Activated T-cell treated with anti-CD3 and anti-CD28 coated beads for 48 hours (primary cell): ENCODE results near the gene PCK1.

Experiments
- DNase-seq: peaks from one replicate; pipeline ENCODE4 v3.0.0-alpha.2; 2020; ENCODE audit warnings: low read depth

Gene PCK1

DNA sequence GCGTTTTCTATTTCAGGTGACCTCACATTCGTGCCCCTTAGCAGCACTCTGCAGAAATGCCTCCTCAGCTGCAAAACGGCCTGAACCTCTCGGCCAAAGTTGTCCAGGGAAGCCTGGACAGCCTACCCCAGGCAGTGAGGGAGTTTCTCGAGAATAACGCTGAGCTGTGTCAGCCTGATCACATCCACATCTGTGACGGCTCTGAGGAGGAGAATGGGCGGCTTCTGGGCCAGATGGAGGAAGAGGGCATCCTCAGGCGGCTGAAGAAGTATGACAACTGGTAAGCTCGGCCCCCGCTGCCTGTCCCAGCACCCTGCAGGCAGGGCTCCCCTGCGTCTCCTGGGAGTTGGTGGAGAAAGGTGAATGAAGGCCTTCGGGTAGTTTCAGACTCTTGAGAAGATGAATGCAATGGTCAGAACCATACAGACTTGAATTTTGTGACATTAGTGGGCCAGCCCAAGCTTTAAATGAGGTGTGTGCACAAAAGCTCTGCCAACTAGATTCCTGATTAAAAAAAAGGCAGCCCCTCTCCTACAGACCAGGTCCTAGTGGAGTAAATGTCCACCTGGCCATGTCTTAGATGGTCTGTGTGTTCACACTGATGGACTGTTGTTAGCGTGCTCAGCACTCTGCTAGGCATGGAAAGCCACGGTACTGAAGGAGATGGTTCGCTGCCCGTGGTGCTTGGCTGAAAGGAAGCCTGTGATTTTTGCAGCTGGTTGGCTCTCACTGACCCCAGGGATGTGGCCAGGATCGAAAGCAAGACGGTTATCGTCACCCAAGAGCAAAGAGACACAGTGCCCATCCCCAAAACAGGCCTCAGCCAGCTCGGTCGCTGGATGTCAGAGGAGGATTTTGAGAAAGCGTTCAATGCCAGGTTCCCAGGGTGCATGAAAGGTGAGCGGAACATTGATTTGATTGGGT is 708 bp downstream of the PCK1 start:
- DNase-seq = no peak

DNA sequence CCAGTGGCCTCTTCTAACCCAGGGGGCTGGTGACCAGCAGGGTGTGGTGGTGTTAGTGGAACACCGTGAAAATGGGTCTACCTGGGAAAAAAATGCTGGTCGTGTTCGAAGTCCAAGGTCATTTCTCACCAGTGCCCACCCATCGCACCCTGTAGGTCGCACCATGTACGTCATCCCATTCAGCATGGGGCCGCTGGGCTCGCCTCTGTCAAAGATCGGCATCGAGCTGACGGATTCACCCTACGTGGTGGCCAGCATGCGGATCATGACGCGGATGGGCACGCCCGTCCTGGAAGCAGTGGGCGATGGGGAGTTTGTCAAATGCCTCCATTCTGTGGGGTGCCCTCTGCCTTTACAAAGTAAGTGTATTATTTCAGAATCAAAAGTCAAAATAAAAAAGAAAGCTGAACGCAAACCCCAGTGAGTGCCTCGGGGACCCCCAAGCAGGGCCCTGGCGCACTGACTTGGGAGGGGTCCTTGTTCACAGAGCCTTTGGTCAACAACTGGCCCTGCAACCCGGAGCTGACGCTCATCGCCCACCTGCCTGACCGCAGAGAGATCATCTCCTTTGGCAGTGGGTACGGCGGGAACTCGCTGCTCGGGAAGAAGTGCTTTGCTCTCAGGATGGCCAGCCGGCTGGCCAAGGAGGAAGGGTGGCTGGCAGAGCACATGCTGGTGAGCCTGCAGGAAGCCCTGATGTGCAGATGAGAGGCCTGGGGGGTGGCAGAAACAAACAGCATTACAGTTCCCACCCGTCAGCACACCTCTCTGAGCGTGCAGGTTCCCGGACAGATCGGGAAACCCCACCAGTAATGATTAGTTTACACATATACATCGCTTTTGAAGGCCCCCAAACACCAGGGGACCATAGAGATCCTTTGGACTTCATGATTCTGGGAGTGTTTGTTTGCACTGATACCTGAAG is 1.9 kb downstream of the PCK1 start:
- DNase-seq = no peak

DNA sequence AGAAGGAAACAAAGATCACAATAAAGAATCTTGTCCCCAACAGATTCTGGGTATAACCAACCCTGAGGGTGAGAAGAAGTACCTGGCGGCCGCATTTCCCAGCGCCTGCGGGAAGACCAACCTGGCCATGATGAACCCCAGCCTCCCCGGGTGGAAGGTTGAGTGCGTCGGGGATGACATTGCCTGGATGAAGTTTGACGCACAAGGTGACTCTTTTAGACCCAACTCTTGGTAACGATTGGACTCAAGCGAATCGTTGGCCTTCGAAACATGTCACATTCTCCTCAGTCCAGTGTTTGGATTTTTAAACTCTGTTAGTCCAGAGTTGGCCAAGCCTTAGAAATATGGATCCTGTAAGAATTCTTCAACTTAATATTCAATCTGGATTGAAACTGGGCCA is 2.6 kb downstream of the PCK1 start:
- no peak for DNase-seq

DNA sequence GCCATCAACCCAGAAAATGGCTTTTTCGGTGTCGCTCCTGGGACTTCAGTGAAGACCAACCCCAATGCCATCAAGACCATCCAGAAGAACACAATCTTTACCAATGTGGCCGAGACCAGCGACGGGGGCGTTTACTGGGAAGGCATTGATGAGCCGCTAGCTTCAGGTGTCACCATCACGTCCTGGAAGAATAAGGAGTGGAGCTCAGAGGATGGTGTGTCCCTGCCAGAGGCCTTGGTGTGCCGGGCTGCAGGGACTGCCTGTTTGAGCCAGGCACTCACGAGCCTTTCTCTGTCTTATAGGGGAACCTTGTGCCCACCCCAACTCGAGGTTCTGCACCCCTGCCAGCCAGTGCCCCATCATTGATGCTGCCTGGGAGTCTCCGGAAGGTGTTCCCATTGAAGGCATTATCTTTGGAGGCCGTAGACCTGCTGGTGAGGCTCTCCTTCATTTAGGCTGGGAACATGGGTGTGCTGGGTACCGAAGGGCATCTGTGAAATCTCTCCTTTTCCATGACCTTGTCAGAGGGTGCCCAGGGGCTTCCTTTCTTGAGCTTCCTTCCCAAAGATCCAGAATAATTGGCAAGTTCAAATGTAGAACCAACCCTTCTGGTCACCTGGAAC is 3.4 kb downstream of the PCK1 start:
- DNase-seq = no peak

DNA sequence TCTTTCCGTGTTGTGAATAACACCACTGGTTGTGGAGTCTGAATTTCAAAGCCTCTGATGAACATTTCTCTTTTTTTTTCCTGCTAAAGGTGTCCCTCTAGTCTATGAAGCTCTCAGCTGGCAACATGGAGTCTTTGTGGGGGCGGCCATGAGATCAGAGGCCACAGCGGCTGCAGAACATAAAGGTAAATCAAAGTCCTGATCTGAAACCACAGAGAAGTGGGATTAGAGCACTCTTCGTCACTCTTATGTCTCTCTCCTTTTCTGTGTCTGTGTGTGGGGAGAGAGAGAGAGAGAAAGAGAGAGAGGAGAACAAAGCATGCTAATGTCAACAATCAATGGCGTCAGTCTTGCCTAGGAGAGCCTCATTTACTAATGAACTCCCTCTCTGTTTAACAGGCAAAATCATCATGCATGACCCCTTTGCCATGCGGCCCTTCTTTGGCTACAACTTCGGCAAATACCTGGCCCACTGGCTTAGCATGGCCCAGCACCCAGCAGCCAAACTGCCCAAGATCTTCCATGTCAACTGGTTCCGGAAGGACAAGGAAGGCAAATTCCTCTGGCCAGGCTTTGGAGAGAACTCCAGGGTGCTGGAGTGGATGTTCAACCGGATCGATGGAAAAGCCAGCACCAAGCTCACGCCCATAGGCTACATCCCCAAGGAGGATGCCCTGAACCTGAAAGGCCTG is 4.2 kb downstream of the PCK1 start:
- DNase-seq = no peak

DNA sequence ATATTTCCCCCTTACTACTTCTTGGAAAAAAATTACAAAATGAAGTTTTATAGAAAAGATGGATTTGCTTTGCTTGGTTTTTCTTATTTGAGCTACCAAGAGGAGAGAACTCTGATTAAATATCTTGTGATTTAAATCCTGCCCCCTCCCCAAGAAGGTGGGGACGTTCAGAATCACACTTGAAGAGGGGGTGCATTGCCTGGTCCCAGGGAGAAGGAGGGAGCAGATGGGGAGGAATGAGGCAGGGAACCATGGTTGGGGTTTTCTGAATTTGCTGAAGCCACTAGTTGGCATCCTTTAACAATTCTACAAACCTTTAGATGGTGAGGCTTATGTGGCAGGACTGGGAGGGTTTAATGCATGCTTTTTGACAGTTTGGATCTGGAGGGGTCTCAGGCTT is 5.5 kb downstream of the PCK1 start:
- no peak for DNase-seq

DNA sequence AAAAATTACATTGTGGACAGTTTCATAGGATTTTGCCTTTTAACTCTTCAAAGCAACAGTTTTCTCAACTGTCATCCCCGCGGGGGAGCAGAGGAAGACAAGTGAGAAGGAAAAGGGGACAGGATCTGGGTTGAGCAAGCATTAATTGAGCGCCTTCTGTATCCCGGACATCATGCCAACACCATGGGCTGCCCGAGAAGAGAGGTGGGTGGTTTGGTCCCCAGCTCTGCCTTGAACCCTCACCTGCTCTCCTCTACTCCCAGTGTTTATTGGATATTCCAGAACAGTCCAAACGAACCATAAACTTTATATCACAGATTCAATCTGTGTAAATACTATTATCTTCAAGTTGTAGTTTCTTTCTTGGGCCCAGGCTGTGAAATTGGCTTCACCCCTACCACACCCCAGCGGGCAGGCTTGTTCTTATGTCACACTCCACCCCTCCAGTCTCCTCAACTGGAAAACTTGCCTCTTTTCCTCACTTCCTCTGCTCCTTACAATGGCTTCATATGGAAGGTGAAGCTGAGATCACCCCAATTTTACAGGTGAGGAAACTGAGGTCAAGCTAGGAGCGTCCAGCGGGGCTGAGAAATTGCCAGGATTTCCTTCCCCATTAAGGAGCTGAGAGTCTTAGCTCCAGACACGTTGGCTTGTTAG is 6.0 kb downstream of the PCK1 start:
- no peak for DNase-seq

DNA sequence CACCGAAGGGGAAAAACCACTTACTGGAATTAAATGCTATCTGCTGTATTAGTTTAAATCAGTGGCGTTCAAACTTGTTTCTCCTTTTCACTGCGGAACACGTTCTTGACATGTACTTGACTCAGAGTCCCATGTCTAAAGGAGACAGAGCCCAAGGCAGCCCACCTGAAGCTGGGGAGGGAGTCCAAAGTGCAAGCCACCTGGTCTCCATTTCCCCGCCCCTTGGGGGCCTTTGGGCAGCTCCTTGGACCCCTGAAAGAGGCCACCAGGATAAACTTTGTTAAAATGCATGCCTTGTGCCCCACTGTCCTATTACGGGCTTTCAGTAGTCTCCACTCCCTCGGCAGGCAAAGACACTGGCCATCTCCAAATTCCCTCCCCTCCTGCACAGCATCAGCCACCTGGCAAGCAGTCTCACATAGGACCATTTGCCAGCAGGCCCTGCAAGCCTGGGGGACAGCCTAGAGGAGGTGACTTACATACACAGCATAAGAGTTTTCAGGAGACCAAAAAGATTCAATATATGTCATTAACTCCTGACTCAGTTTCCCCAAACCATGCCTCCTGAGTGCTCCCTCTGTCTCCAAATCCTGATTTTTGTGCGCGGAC is 6.7 kb downstream of the PCK1 start:
- DNase-seq = no peak

DNA sequence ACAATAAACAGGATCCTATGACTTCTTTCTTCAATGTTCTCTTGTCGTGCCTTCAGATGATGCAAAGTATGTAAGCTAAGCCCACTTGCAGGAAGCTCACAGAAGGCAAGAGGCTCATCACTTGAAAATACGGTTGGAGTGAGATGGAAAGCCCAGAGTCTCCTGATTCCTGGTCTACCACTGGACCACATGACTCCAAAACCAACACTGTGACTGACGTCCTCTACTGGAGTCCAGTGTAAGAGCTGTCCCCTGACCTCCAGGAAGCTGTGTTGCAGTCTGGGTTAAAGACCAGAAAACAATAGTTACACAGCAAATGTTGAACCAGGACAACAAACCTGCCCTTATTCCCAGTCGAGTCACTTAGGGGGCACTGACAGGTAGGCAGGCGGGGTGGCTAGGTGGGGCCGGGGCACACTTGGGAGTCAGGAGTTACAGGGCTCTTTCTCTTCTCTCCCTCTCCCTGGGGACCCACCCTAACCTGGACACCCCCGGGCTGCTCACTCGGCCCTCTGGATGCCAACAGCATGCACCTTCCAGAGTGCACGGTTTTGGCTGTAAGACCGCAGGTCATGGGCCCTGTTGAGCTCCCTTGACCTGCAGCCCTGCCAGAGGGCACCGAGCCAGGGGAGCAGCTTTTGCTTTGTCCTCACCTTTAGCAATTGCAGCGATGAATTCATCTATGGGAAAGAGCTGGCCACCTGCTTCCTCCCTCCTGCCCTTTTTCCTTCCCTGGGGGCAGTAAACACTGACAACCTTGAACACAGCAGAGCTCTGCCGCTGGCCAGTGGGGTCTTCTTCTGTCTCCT is 7.4 kb downstream of the PCK1 start:
- DNase-seq = no peak

DNA sequence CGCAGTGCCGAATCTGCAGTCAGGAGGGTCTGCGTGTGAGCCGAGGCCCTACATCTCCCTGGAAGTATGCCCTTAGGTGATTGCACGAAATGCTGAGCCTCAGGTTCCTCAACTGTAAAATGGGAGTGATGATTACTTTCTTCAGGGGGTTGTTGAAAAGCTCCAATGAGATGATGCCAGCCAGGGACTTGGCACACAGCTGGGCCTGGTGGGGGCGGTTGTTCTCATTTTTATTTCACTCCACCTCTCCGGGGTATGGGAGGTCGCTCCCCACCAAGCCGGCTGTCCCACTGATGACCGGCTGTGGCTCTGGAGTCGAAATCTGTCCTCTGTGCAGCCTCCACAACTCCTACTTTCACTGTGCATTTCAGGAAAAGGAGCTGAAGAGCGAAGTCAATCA is 8.1 kb downstream of the PCK1 start:
- no peak for DNase-seq

DNA sequence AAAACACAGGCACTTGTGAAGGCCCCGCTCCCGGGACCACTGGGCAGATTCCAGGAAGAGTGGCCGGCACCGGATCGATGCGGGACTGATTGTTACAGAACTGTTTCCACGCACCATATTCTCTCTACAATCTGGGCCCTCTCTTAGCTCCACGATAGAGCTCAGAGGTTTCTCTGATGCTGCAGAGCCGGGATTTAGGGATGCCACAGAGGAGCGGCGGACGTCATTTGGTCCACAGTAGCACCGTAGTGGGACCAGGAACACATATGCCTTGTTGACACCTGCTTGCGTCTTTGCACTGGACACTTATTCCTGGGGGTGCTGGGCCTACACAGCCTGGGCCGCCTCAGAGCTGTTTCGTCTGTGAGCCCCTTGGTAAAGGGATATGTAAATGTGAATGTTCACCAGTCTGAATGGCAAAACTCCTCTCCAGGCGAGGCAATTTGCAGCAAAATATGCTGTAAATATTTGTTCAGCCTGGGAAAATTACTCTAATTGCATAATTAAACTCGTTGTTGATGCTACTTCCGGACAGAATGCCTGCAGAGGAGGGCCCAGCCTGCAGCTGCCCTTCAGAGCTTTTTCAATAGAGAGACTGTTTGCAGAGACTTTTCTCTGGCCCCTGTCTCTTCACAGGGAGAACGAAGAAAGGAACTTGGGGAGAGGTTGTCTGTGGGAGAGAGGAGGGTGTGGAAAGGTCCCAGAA is 9.4 kb downstream of the PCK1 start:
- DNase-seq = no peak

DNA sequence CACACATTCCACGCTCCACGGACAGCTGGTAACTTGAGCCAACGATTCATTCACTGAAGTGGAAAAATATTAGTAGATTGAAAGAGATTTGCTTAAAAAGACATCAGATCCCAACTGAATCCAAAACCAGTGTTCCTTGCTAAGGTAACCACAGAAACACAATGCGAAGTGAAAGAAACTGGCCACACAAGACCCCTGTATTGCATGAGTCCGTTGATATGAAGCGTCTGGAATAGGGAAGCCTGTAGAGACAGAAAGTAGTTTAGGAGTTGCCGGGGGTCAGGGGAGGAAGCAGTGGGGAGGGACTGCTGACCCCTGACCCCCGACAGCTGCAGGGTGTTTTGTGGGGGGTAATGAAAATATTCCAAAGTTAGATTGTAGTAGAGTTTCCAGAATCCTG is 10.0 kb downstream of the PCK1 start:
- no peak for DNase-seq

DNA sequence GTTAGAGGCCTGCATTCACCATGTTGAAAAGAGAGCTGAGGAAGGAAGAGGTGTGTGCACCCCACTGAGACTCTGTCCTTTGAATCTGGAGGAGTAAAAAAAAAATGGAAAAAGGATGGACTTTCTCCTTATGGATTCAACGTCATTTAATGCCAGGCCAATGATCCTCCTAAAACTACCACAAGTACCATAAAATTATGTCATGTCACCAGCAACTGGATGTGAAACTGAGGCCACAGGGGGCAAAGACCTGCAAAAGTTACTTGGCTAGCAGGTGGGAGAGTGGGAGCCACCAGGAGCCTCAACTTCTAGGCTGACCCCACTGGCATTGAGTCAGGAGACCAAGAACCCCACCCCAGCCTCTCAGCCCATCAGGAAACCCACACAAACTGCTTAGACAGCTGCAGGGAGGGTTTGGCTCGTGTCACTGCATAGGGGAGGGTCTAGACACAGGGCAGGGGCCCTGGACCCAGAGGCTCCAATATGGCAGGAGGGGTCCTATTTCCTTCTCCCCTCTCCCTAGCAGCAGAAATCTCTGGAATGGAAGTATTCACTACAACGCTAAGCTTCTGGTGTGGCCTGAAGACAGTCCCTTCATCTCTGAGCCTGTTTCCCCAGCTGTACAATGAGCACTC is 11.0 kb downstream of the PCK1 start:
- no peak for DNase-seq

DNA sequence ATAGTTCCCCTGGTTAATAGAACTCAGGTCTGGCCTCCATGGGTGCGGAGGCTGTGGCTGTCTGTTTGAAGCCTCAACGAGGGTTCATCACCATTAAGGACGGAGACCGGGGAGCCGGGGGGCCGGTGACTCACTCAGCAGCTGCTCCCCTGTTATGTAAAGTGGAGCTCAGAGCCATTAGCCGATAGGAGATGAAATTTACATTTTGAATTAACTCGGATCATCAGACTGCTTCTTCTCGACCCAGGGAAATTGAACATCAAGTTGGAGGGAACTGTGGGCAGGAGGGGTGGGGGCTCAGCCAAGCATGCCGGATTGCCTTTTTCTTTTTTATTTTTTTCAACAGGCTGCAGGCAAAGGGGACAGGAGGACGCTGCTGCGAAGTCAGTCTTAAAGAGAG is 12.3 kb downstream of the PCK1 start:
- DNase-seq = no peak

DNA sequence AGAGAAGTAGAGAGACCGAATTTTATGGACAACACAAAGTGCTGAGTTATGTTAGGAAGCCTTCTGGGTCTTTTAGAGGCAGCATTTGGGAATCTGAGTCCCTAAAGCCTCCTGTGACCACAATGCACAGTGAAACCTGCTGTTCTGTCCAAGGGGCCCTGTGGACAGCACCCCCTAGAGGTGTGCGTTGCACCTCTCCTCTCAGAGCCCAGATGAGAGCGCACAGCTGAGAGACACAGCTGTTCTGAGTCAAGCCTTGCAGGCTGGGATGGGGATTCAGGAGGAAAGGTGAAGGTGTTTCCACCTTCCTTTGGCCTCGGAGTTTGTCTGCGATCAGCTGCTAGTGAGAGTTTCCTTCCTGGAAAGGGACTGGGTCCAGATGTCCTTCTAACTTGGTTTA is 13.0 kb downstream of the PCK1 start:
- no peak for DNase-seq

DNA sequence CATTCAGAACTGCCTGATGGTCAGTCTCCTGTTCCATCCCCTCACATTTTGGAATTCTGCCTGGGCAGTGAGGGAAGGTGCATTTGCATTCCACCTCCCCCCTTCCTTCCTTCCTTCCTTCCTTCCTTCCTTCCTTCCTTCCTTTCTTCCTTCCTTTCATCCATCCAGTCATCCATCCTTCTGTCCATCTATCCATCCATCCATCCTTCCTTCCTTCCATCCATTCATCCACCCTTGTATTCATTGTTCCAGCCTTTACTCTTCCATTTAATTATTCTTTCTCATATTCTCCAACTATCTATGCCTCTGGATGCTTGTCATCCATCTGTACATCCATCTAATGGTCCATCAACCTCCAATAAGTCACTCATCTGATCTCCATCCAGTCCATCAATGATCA is 14.0 kb downstream of the PCK1 start:
- no peak for DNase-seq

DNA sequence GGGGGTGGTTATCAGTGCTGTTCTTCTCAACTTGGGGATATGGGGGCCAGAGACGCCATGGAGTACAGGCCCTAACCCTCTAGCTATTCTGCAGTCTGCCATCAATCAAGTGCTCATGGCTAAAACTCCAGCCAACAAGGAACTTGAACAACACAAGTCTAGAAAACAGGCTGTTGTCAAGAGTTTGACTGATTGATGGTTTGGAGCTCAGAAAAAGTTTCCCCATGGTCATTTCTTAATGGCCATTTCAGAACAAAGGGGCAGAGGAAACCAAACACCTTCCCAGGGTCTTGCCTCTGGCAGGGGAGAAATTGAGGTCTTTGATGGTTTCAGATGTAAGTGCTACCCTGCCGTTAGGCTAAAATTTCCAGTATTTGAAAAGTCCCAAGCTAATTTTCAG is 15.1 kb downstream of the PCK1 start:
- DNase-seq = no peak

DNA sequence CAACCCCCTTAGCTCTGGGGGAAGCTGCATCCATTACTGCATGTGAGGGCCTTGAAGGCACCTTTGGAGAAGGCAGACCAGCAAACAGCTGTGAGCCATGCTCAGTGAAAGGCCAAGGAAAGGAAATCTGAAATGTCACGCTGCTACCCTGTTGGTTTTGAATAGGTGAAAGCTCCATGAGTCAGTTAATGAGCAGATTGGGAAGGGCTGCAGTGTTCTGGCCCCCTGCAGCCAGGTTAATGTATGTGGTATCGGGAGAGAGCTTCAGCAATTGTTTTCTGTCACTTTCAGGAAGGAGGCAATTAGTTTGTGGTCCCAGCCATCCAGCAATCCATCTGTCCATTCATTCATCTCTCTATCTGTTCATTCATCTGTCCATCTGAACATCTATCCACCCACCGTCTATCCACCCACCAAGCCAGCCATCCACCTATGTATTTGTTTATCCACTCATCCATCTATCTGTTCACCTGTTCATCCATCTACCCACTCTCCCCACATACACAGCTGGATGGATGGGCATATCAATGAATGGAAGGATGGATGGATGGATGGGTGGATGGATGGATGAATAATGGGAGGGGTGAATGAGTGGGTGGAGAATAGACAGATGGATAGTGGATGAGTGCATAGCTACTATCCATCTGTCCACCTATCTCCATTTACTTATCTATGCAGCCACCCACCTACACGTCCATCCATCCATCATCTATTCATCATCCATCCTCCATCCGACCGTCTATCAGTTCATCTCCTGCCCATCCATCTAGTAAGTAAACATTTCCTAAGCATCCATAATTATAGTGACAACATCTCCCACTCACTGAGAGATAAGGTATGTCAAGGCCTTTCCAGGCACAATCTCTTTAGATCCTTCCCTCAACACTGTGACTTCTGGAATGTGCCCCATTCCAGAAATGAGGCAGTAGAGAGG is 16.0 kb downstream of the PCK1 start:
- no peak for DNase-seq
